ENCODE results near the gene GBA2.

GBA2 gene

DNA sequence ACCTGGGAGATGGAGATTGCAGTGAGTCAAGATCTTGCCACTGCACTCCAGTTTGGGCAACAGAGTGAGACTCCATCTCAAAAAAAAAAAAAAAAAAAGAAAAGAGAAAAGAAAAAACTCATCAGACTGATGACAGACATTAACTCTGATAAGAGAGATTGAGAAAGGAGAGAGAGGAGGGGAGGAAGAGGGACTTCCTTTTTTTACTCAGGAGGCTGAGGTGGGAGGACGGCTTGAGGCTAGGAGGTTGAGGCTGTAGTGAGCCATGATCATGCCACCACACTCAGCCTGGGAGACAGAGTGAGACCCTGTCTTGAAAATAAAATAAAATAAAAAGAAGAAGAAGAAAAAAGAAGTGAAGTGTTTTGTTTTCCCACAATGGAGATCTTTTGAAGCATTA, 14.8 kb upstream of the GBA2 start:
- DNase-seq: no peak

DNA sequence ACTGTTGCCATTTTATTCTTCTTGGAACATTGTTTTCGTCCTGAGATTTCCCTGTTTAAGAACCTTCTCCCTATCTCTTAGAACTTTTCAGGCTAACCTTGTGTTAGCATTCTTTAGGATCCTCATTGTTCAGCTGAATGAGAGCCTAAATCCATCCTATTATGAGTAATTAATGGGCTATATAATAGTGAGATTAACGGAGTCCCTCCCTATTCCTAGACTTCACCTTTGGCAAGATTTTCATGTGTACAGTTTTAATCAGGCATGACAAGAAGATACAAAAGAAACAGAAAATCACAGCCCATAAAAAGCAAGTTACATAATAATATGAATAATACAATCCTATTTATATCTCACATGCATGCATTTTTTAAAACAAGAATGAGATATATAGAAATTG, 14.2 kb upstream of the GBA2 start:
- no peak for DNase-seq

DNA sequence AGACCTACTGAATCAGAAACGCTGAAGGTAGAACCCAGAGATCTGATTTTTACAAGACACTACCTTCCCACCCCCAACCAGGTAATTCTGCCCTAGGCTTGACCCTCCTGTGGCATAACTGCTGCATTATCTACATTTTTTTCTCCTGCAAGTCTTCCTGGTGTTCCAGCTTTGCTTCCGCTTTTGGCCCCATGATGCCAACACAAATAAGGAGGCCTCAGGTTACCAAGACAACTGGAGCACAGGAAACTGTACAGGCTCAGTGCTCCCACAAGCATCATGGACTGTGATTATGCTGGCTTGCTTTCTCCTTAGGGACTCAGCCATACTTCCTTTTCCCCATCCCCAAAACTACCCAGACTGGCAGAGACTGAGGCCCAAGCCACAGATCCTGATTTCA, 11.6 kb upstream of the GBA2 start:
- DNase-seq: no peak

DNA sequence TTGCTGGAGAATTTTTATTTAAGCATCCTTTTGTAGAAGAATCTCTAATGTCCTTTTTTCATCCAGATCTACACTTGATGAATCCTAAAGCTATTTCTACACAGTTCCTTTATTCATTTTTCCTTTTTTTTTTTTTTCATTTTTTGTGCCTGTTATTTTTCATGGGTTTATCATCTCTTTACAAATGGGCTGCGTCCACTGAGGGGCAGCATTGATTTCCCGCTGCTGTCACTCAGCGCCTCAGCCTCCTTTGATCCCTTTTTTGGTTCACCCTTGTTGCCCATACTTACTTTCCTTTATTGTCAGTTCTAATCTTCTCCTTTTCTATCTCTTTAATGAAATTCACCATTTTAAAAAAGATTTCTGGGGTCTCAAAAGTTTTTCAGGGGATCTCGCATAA, 10.8 kb upstream of the GBA2 start:
- DNase-seq: no peak

DNA sequence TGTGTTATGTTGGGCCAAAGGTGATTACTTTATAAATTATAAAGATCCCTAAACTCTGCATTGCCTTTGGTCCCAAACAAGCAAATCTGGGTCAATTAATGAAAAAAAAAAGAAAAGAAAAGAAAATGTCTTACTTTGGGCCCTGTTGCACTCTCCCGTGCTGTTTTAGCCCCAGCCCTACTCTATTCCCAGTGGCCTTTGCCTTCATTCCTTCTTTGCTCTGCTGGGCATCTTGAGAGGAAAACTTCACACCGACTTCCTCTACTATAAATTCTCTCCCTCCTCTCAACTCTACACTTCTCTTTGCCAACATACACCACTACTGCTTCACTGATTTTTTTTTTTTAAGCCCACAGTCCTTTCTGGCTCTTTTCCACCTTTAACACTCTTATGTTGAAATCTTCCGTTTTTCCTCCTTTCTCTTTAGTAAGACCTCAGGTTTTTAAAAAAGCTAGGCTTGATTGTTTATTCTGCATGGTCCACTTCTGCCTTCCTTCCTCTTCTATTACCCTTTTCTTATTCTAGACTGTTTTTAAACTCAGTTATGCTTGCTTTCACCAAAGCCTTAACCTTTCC, 9.5 kb upstream of the GBA2 start:
- DNase-seq: no peak

DNA sequence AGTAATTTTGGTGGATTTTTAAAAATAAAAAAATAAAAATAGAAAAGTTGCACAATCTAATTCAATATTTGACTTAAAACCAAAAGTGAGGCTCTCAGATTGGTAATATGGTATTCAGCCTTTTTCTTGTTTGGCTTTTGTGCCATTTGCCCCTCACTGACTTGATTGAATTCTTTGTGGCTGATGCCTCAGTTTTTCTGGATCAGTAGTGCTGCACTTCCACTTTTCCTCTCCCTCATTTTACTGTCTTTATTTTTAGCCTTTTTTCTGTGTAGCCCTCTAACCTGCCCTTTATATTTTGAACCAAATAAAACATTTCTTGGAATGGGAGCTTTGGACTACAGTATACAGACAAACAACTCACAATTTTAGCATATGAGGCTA, 8.9 kb upstream of the GBA2 start:
- no peak for DNase-seq

DNA sequence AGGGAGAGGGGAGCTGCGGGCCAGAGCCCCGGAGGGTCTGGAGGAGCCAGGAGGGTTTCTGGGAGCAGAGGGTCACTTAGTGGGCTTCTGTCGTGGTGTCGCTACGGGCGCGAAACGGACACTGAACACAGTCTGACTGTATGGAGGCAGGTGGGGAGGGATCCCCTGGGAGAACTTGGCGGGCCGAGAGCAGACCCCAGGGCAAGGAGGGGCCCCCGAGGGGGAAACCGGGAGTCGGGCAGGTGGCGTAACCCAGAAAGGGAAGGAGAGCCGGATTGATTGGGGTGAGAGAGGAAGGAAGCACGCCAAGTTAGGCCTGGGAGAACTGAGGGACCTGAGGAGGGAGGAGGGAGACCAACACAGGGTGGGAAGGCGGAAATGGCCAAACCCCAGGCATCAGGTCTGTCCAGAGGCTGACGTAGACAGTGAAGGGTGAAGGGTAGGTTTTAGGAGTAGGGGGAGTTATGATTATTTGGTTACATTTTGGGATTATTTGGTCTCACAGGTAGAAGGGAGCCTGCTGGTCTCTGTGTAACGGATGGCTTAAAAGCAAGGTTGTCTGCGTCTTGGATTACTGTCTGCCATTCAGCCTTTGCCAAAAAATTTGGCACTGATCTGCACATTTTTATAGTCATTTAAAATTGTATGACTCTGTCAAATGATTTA, 8.3 kb upstream of the GBA2 start:
- DNase-seq: peak; percentile 17

DNA sequence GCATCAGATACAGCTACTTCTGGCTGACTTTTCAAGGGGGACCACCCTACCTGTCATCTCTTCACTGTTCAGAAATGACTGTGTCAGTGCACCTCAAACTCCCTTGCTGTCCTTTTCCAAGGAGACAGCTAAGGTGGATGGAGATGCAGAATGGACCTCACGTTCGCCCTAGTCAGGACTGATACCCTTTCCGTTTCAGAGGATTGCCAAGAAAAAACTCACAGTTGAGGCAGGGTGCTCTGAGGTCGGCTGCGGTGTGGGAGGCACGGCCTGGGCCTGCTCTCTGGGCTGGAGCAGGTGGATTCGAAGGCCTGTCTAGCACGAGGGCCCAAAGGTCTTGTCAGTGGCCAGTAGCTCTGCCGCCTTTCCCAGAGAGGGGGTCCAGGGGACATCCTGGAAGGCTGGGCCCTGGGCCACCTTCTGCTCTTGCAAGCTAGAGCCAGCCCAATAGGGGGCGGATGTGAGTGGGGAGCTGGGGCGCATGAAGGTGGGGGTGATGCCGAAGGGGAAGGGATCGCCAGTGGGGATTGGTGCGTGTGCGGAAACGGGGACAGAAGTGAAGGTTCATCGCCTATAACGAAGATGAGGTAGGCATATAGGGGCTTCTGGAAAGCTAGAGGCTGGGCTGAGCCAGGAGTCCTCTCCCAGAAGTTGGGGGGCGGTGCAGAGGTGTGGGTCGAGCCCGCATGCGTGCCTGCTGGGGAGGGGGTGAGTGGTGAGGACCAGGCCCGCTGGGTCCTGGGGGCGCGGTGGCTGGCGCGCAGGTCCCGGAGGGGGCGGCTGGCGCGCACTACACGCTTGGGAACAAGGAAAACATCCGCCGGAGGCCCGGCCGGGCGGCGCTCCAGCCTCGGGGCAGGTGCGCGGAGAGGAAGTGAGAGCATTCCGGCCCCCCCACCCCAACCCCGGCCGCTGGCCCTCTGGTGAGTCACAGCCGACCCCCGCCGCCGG, 7.5 kb upstream of the GBA2 start:
- peak; percentile 82 for DNase-seq

DNA sequence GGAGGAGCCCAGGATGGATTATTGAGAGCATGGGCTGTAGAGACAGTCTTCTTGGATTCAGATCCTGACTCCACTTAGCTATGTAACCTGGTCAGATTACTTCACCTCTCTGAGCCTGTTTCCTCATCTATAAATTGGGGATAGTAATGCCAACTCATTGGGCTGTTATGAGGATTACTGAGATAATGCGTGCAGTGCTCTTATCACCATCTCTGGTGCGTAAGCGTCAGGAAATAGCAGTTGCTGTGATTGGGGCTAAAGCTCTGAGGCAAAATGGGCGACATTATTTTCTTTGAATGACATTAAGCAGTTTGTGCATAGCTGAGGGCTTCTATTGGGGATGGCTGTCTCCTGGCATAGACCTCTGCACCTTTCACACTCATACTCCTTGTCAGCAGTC, 6.0 kb upstream of the GBA2 start:
- DNase-seq: no peak

DNA sequence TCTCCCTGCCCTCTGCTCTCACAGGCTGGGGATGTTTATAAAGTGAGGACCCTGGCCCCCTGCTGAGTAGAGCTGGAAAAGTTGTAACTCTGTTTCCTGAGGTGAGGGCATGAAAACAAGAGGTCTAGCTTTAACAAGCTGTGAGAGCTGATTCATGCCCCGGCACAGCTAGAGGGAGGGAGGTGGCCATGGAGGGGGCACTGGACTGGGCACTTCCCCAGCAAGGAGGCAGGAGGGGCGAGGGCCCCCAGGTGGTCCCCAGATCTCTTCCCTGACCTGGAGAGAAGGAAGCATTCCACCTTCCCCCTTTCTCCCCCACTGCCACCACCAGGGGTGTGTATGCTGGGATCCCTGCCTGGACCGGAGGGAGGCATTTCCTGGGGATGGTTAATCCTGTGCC, 5.2 kb upstream of the GBA2 start, which contains the start of gene MSMP:
Gene MSMP, minus strand, starts transcription at position 13 of the 400 bp plus-strand sequence. CDS start 147 bp downstream, outside the sequence.
- no peak for DNase-seq

DNA sequence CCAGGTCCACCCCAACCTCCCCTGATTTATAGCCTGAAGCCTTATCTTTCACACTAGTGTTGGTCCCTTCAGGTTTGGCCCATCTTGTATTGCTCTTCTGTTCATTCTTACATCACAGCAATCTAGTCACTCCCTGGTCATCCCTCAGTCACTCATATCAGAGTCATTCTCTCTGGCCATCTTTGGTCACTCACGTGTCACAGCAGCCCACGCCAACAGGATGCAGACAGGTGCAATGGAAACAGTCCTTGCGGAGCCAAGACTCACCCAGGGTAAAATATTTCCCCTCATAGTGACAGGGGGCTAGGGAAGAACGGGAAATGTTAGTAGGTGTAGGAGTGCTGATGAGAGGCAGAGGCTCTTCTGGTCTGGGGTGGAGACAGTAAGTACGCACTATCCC, 4.4 kb upstream of the GBA2 start:
- DNase-seq: no peak

DNA sequence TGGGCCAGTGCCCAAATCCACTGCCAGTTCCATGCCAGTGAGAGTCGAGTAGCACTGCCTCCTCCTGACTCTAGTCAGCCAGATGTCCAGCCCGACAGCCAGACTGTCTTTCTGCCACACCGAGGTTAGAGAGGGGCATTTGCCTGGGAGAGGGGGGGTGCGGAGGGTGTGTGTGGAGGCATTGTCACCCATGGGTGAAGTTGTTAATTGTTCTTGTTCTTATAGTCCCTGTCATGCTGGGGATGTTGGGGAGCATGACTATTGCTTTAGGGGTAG, 1.2 kb upstream of the GBA2 start:
- DNase-seq: no peak

DNA sequence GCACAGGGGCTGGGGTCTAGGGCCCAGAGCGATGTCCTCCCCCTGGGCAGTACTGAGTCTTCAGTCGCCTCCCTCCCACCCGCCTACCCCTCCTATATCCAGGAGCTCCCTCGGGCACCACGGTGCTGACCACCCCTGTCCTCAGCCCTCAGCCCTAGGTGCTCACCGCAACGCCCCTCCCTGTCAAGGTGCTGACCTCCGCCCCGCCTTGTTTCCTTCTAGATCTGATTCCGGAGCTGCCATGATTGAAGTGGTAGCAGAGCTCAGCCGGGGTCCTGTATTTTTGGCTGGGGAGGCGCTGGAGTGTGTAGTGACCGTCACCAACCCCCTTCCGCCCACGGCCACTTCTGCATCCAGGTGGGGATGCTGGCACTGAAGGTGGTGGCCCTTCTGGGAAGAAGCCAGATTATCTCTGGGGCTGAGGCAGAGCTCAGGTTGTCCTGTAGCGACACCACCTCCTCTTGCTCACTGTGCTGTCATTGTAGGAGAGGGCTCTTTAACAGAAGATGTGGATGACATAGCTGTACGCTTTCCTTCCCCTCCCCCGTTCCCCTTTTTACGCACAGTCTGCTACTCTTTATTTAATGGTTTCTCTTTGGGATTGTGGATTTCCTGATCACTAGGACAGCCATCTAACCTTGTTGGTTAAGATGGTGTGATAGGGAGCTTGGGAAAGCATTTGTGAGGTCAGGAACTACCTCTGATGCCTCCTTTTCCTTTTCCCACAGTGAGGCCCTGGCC, 657 bp upstream of the GBA2 start:
- peak; percentile 45 for DNase-seq

DNA sequence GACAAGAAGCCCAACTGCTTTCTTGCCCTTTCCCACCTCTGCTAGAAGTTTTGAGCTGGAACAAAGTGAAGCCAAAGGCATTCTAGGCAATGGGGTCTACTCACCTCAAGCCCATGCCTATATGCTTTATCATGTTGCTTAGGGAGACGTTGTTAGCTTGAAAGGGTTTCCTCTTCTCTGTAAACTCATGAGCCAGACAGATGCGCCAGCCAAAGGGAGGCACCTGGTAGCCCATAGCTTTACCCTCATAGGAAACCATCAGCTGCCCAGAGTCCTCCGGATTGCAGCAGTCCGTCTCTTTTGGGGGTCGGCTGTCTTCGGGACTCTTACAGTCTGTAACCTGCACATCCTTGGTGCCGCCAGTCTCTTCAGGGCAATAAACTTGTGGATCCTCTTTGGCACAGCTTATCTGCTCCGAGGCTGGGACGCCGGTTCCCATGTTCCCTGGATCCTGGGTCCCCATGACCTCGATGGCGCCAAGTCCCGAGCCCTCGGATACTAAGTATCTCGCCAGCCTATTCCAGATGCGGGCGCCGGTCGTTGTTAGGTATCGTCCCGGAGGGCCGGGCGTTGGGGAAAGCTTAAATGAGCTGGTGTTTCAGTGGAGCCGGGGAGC, 678 bp downstream of the GBA2 start:
- DNase-seq: no peak

DNA sequence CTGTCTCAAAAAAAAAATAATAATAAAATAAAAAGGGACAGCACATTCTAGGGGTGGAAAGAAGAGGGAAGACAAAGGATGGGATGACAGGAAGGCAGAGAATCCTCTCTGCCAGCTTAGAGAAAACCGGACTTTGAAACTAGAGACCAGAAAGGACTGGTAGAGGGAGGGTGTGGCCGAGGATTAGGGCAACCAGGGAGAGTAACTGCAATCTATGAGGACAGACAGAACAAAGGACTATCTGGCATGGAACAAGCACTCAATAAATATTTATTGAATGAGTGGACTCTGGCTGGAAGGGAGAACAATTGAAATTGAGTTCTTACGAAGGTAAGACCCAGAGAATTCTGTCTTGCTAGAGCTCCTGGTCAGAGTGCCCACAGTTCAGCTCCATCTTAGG, 2.4 kb downstream of the GBA2 start:
- no peak for DNase-seq

DNA sequence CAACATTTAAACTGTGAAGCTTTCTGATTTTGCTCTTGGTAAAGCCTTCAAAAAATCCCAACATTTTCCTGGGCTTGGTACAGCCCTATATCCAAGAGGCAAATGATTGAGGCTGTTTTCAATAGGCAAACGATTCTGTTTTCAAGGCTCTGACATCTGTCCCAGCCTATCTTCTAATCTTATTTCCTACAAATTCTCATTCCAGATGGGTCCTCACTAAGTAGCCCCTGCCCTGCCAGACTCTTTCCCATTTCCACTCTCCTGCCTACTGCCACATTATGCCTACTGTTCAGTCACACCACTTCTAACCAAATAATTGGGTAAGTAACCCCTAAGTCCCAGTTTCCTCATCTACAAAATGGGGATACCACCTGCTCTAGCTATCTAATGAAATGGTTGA, 3.5 kb downstream of the GBA2 start:
- DNase-seq: no peak

DNA sequence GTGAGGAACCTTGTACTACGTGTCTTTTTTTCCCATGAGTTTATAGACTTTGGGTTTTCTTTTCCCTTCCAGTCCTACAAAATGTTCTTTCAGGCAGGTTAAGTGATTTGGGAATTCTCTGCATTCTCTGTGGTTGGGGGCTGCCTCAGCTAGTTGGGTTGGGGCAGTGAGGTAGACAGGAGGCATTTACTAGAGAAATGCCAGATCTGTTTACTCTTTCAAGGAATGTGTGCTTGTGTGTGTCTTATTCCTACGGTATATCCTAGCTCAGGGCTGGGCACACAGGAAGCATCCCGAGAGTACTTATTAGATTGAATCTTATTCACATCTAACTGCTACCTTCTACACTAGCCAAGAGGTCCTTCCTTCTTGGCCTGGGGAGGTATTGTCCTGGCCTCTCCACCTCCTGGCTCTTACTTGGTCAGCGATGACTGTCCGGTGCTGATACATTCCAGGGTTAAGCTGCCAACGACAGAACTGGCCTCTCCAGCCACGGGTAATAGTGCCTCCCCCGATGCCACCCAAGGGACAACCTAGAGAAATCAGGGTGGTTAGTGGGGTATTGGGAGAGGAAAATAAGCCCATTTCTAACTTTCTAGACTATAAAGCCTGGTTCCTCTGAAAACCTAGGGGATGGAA, 5.0 kb downstream of the GBA2 start:
- no peak for DNase-seq

DNA sequence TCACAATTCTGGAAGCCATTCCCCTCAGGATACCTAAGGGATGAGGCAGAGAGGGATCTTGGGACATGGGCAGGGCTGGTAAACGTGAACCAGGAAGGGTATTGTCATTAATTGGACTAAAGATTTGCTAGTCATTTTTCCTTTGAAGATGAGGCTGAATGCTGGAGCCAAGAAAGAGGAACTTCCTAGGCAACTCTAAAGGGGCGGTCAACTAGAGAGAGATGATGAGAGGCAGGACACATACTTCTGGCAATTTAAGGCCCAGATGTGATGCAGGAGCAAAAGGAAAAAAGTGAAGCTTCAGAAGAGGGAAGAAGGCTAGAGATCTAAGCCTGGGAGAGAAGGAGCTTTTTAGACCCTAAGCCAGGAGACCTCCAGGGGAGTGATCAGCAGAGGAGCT, 5.6 kb downstream of the GBA2 start:
- no peak for DNase-seq

DNA sequence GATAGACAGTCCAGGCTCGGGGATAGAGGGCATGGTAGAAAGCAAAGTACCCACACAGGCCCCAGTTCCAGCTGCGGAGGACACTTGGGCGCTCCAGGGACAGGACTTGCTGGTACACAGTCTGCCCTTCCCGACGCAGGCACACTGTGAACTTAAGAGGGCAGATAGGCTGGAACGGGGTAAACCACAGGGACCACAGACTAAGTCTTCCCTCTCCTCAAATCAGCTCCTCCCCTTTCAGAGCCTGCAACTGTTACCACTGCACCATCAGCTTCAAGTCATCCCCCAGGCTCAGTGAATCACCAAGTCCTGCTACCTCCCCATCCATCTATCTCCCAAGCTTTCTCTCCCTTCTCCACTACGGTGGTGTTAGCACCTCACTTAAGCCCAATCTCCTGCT, 7.3 kb downstream of the GBA2 start:
- DNase-seq: no peak

DNA sequence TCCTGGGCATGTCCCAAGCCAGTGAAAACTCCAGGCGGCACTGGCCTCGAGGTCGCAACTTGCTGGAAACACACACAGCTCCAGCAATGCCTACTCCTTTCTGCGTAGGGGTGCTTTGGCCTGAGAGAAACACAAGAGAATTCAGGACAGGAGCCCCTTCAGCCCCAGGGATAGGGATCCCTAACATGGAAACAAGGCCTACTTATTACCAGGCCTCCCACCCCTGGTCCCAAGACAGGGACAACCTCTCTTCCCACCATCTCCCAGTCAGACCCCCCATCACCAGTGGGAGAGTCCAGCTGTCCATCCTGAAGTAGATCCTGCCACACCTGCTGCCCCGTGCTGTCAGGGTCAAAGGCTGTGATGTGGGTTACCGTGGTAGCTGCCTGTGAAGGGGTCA, 8.8 kb downstream of the GBA2 start:
- no peak for DNase-seq

DNA sequence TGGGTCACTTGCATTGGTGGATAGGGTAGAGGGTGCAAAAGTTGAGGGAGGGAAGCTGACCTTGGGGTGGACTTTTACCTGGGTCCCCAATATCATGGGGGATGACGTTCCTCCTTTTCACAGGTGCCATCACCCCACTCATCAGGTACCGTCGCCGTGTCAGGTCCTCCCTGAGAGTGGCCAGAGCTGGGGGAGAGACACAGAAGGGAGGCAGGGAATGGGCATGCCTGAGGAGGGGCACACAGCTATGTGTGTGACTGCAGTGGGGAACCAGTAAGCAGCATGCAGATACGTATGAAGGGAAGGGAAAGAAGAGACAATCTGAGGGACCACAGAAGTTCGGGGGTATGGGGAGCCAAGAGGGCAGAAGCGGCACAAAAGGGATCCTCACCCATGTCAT, 10.1 kb downstream of the GBA2 start:
- DNase-seq: no peak

DNA sequence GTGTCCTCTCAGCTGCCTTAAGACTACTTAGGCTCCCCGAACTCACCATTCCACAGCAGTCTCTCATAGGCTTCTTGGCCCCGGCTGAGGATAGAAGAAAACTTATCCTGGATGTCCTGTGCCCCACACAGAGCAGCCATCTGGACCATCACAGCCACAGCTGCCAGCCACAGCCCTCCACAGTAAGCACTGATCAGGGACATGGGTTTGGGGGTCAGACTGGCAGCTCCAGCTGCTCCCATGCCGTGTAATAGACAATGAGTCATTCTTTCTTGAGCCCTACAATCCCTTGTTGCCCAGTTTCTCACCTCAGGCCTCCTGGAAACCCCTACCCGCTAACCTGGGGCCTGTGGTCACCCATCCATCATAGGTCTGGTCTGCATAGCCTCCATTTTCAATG, 10.8 kb downstream of the GBA2 start:
- DNase-seq: no peak

DNA sequence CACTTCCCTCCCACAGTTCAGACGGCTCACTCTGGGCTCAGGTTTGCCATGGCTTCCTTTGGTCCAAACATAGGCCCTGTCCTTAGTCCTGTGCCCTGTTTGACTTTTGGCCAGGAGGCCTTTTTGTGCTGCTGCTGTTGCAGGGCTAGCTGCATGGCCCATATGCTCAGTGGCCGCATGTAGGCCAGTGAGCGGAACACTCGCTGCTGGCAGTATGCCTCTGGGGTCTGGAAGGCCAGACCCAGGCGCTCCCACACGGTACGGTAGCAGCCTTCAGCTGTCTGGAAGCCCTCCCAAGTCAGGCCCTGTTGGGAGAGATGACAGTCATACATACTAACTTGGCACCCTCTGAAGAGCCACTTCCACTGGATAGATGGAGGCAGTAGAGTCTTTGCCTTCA, 11.9 kb downstream of the GBA2 start:
- DNase-seq: no peak

Measured in stimulated activated CD4-positive, alpha-beta T cell treated with anti-CD3 and anti-CD28 coated beads, Interleukin-4, amount 100 ng/mL, for 24 hours (primary cell).